ENCODE measurements around the gene NACC2. TPM values are rescaled to one million over a fixed set of nuclear protein-coding genes. Genes with fewer than 3 reads are reported as not detected.
"Not testable (repeated sequence)": the region's sequence is repeated elsewhere in the genome, so short reads cannot be mapped to it uniquely, and the experiment has no call there.

NACC2 gene
- total and polyA plus RNA-seq, 2 of the 8 experiments (the other 6 are each of a cell fraction or from before 2014, with no cell fraction given) = 8.3 to 14.0 TPM

- not testable (repeated sequence) for H3K23me2 ChIP-seq (ENCODE audit: low read depth, low read length); H2BK120ac ChIP-seq (replicated peaks; ENCODE audit: low read depth, low read length); H3K79me1 ChIP-seq (ENCODE audit: low read depth, low read length); H3K18ac ChIP-seq (ENCODE audit: extremely low read depth, low read length); H3K4me3 ChIP-seq (ENCODE audit: extremely low read depth in 1 of 4, insufficient read depth in 2 of 4, low read depth in 3 of 4, low read length in 4 of 4); H4K5ac ChIP-seq (ENCODE audit: insufficient read length, low read depth, low read length); H3K4me2 ChIP-seq (ENCODE audit: insufficient read depth in 1 of 2, low read depth in 2 of 2, low read length in 2 of 2); H3K4ac ChIP-seq (replicated peaks; ENCODE audit: insufficient read length, low read depth, low read length); H4K91ac ChIP-seq (replicated peaks; ENCODE audit: insufficient read length, low read length); H3K27me3 ChIP-seq (replicated peaks in 1 of 4; ENCODE audit: control insufficient read depth in 3 of 4, extremely low read depth in 1 of 4, insufficient read depth in 3 of 4, low read length in 3 of 4); H3K56ac ChIP-seq (replicated peaks; ENCODE audit: insufficient read length, low read depth, low read length); H2AFZ ChIP-seq (ENCODE audit: low read length); H3K36me3 ChIP-seq (ENCODE audit: control insufficient read depth in 2 of 4, insufficient read depth in 4 of 4, low read length in 3 of 4); H3K9ac ChIP-seq (replicated peaks in 1 of 4; ENCODE audit: extremely low read depth in 1 of 4, low read depth in 3 of 4, low read length in 3 of 4); H3K14ac ChIP-seq (ENCODE audit: insufficient read length); H2AK5ac ChIP-seq (ENCODE audit: low read depth, low read length); H3K79me2 ChIP-seq (ENCODE audit: control insufficient read depth in 1 of 2, insufficient read depth in 2 of 2, low read length in 2 of 2); FAIRE-seq; H2BK5ac ChIP-seq (ENCODE audit: low read depth, low read length); H3K27ac ChIP-seq (ENCODE audit: low read depth, low read length); H3K9me3 ChIP-seq (ENCODE audit: insufficient read depth in 2 of 2, low read depth in 1 of 2, low read length in 1 of 2); DNase-seq (ENCODE audit: low read depth in 1 of 2, low spot score in 2 of 2); H3K23ac ChIP-seq (ENCODE audit: insufficient read length); H2BK20ac ChIP-seq (ENCODE audit: low read length); H4K20me1 ChIP-seq (replicated peaks in 1 of 2; ENCODE audit: control insufficient read depth in 1 of 2, insufficient read depth in 2 of 2, low read length in 2 of 2); H3K4me1 ChIP-seq (replicated peaks in 1 of 4; ENCODE audit: control insufficient read depth in 3 of 4, insufficient read depth in 4 of 4, low read length in 3 of 4); H2BK15ac ChIP-seq (ENCODE audit: low read length)
- peak overlapping the region; percentile 39; the same call in 1 of the 2 replicates for H2BK12ac ChIP-seq (ENCODE audit: low read depth, low read length)
- ChIA-PET CTCF (ENCODE audit: partially characterized antibody) (interaction anchor here (0.6 to 5.8 kb wide), 49 partner anchors 9 to 363 kb away, joined by 3 to 98 read pairs (median 5); no protein-coding TSS in a partner anchor), POLR2A (ENCODE audit: partially characterized antibody) (interaction anchor here (0.6 to 1.3 kb wide), 4 partner anchors 10 to 65 kb away, joined by 3 to 4 read pairs (median 3); no protein-coding TSS in a partner anchor)
- peak overlapping the region; percentile 11; the same call in 1 of the 2 replicates for H4K8ac ChIP-seq (ENCODE audit: extremely low read depth, insufficient read depth, low read length)
- WGBS, 2 experiments (ENCODE audit: extremely low coverage in 1 of 2, insufficient coverage in 1 of 2, insufficient read length in 1 of 2, insufficient replicate concordance in 2 of 2, low coverage in 1 of 2, low lambda C conversion rate in 2 of 2, missing lambda C conversion rate in 1 of 2) = 85% methylated on average over 14 of the region's 16 CpGs; no CpG with 5 or more reads in 1 of the 2 experiments
Measured at GRCh38 chr9:135966916-135967260, 128.2 kb downstream of the NACC2 start.
